ENCODE results near the gene PNMA8C. TPM values are rescaled to one million over a fixed set of nuclear protein-coding genes. Genes with fewer than 3 reads are reported as not detected.
A peak's percentile ranks its signal among the peaks of the same experiment; 100 is the strongest.
"Not testable (repeated sequence)": the region's sequence is repeated elsewhere in the genome, so short reads cannot be mapped to it uniquely, and the experiment has no call there.

Gene PNMA8C
- total and polyA plus RNA-seq, 7 donors: 0.23 to 0.36 (median 0.27) TPM; not detected in 2

DNA sequence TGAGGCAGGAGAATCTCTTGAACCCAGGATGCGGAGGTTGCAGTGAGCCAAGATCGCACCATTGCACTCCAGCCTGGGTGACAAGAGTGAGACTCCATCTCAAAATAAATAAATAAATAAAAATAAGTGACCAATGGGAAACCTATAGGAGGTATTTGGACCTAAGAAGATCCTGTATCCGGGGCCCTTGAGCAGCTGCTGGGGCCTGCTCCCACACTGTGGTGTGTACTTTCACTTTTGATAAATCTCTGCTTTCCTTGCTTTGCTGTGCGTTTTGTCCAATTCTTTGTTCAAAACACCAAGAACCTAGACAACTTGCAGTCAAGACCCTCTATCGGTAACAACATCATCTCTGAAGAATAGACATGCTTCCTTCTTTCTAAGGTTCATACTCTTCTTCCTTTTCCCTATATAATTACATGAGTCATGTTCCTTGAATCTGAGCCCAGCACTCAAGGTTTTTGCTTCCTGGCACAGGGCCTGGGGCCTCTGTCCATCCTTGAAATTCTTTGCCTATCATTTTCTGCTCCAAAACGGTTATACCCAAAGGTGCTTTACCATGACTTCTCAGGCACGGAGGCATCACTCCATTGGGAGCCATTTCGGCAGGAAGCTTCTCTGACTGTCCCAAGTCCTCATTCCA, 14.2 kb upstream of the PNMA8C start:
- H3K36me3 ChIP-seq: no peaks in the 10 kb centered on the region
- 63 to 67% methylated on average over 8 of the region's 8 CpGs for WGBS, 2 donors
- H3K4me3 ChIP-seq: no peak overlapping the region
- no peaks in the 10 kb centered on the region for H3K27me3 ChIP-seq
- no peak for TF ChIP-seq POLR2A (IDR thresholded peaks at IDR 0.05)
- no peak for TF ChIP-seq CTCF (IDR thresholded peaks at IDR 0.05)
- TF ChIP-seq POLR2AphosphoS5 (IDR thresholded peaks at IDR 0.05): no peak
- TF ChIP-seq EP300 (IDR thresholded peaks at IDR 0.05): no peak
- peaks cover 0 to 15% (median 11%) of the 10 kb centered on the region in 4 donors for H3K4me1 ChIP-seq
- DNase-seq: no peak
- intact Hi-C loops (cut with DNase I): no loop called here
- no peaks in the 10 kb centered on the region for H3K9me3 ChIP-seq
- H3K27ac ChIP-seq: peak overlapping the region in 1 of 4 donors; percentile 54

DNA sequence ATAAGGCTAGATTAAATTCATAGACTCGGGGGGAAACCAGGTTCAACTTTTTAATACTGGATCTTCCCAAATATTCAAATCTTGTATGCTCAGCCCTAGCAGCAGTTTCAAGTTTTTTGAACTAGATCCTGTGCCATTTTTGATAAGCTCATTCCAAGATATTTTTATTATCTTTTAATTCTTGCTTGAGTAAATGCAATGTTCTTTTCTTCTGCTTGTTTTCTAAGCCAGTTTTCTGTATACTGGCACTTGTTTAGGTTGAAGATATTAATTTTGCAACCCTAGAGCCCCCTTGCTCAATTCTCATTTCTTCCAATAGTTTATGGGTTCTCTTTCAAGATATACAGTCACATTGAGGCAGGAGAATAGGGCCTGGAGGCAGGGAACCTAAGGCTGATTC, 13.1 kb upstream of the PNMA8C start:
- DNase-seq: no peak
- no peaks in the 10 kb centered on the region for H3K27me3 ChIP-seq
- H3K9me3 ChIP-seq: no peaks in the 10 kb centered on the region
- H3K36me3 ChIP-seq: no peaks in the 10 kb centered on the region
- WGBS, 2 donors: 42 to 83% methylated on average over 1 of the region's 1 CpG
- peaks cover 0 to 15% (median 11%) of the 10 kb centered on the region in 4 donors for H3K4me1 ChIP-seq
- H3K4me3 ChIP-seq: no peak overlapping the region
- TF ChIP-seq POLR2A (IDR thresholded peaks at IDR 0.05) (no peak), POLR2AphosphoS5 (IDR thresholded peaks at IDR 0.05) (no peak), EP300 (IDR thresholded peaks at IDR 0.05) (no peak), CTCF (IDR thresholded peaks at IDR 0.05) (no peak)
- no peak overlapping the region for H3K27ac ChIP-seq
- intact Hi-C loops (cut with DNase I): no loop called here

DNA sequence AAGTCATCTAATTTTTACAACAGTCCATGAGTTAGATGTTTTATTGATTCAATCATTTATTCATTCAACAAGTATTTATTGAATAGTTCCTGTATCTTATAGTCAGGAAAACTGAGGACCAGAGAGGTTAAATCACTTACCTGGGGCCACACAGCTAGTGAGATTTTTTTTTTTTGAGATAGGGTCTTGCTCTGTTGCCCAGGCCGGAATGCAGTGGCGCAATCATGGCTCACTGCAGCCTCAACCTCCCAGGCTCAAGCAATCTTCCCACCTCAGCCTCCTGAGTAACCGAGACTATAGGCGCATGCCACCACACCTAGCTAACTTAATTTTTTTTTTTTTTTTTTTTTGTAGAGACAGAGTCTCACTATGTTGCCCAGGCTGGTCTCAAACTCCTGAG, 7.0 kb upstream of the PNMA8C start:
- H3K36me3 ChIP-seq; intact Hi-C loops (cut with DNase I); H3K27me3 ChIP-seq; H3K4me1 ChIP-seq; H3K27ac ChIP-seq; H3K4me3 ChIP-seq; DNase-seq; H3K9me3 ChIP-seq: not testable (repeated sequence)
- 91 to 96% methylated on average over 4 of the region's 4 CpGs for WGBS, 2 donors

GRCh38 chr19:46435009-46435408, 6.3 kb upstream of the PNMA8C start:
- no peaks in the 10 kb centered on the region for H3K9me3 ChIP-seq
- H3K27ac ChIP-seq: no peak overlapping the region
- no peaks in the 10 kb centered on the region for H3K4me1 ChIP-seq
- no peak for TF ChIP-seq CTCF (IDR thresholded peaks at IDR 0.05)
- TF ChIP-seq EP300 (IDR thresholded peaks at IDR 0.05): no peak
- TF ChIP-seq POLR2A (IDR thresholded peaks at IDR 0.05): no peak
- TF ChIP-seq POLR2AphosphoS5 (IDR thresholded peaks at IDR 0.05): no peak
- H3K4me3 ChIP-seq: no peak overlapping the region
- H3K27me3 ChIP-seq: peaks cover 0 to 12% (median 7%) of the 10 kb centered on the region in 3 donors
- H3K36me3 ChIP-seq: no peaks in the 10 kb centered on the region
- no peak for DNase-seq
- intact Hi-C loops (cut with DNase I): no loop called here
- 22 to 44% methylated on average over 6 of the region's 6 CpGs for WGBS, 2 donors

DNA sequence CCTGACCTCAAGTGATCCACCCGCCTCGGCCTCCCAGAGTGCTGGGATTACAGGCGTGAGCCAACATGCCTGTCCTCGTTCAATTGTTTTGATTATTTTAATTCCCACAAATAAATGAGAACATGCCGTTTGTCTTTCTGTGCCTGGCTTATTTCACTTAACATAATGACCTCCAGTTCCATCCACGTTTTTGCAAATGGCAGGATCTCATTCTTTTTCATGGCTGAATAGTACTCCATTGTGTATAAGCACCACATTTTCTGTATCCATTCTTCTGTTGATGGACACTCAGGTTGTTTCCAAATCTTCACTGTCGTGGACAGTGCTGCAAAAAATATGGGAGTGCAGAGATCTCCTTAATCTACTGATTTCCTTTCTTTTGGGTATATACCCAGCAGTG, 4.7 kb upstream of the PNMA8C start:
- DNase-seq; H3K4me3 ChIP-seq; H3K4me1 ChIP-seq; H3K9me3 ChIP-seq; H3K36me3 ChIP-seq; intact Hi-C loops (cut with DNase I); H3K27ac ChIP-seq: not testable (repeated sequence)
- H3K27me3 ChIP-seq: peaks cover 0 to 27% (median 13%) of the 10 kb centered on the region in 3 donors
- 62 to 73% methylated on average over 7 of the region's 7 CpGs for WGBS, 2 donors

DNA sequence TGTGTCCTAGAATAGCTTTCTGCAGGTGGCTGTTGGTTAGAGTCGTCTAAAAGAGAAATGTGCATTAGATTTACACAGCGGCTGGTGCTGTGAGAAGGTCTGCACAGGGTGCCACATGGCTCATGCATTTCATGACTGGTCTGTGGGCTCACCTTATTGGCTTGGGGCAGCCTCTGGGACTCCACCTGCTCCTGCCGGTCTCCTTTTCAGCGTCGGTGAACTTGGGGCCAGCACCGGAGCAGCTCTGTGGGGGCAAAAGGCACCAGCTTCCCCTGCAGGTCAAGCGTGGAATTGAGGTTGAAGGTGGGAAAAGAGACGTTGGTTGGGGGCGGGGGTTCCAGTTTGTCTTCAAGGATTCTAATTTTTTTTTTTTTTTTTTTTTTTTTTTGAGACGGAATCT, 3.1 kb upstream of the PNMA8C start:
- 26 to 42% methylated on average over 10 of the region's 10 CpGs for WGBS, 2 donors
- Histone ChIP-seq H3K27ac (no peak overlapping the region), H3K4me3 (no peak overlapping the region), H3K27me3 (peaks cover 0 to 42% (median 16%) of the 10 kb centered on the region in 3 donors), H3K4me1 (peaks cover 0 to 13% (median 6%) of the 10 kb centered on the region in 4 donors), H3K9me3 (no peaks in the 10 kb centered on the region), H3K36me3 (no peaks in the 10 kb centered on the region)
- TF ChIP-seq POLR2A (IDR thresholded peaks at IDR 0.05) (no peak), EP300 (IDR thresholded peaks at IDR 0.05) (no peak), POLR2AphosphoS5 (IDR thresholded peaks at IDR 0.05) (no peak), CTCF (IDR thresholded peaks at IDR 0.05) (no peak)
- intact Hi-C loops (cut with DNase I): no loop called here
- DNase-seq: no peak
